Left ventricle myocardium inferior (tissue), 1 donor: Measurements from ENCODE around the gene AFF1. TPM values are rescaled to one million over a fixed set of nuclear protein-coding genes. Genes with fewer than 3 reads are reported as not detected.

Experiments
- DNase-seq: peaks from one replicate; pipeline ENCODE4 v3.0.0-alpha.2; 2020
- H3K27ac ChIP-seq: fragments of 200-600 bp; replicated peaks from 2 replicates; pipeline ENCODE4 v1.8.0; 2021
- H3K27me3 ChIP-seq: fragments of 200-600 bp; 2 replicates; pipeline ENCODE4 v1.8.0; 2021; ENCODE audit warnings: low read depth
- H3K36me3 ChIP-seq: fragments of 200-600 bp; 2 replicates; pipeline ENCODE4 v1.8.0; 2021
- H3K4me1 ChIP-seq: fragments of 200-600 bp; 2 replicates; pipeline ENCODE4 v1.8.0; 2021
- H3K4me3 ChIP-seq: fragments of 200-600 bp; 2 replicates; pipeline ENCODE4 v1.8.0; 2021; ENCODE audit warnings: mild to moderate bottlenecking, moderate library complexity
- H3K9me3 ChIP-seq: fragments of 200-600 bp; replicated peaks from 2 replicates; pipeline ENCODE4 v1.8.0; 2021
- intact Hi-C: fragments of 100-400 bp; cut with micrococcal nuclease; formaldehyde crosslinking; loops from one replicate; pipeline ENCODE4 v1.11.0; 2022
- total RNA-seq: library from RNA; stranded (reverse); fragmentation: NEBNext Ultra II Directional; extraction: Animal tissue kit (Norgen Biotek cat#: 25700); gene quantifications from one replicate; pipeline ENCODE4 v1.2.1, GENCODE V29; 2021
- TF ChIP-seq, protein P1 (sequence below): fragments of 200-600 bp; IDR thresholded peaks from 2 replicates; pipeline ENCODE4 v1.8.0; 2021; ENCODE audit warnings: antibody characterized with exemption, mild to moderate bottlenecking, borderline replicate concordance
- donor health status: DM: no; HTN: yes; CAD: no; lungs with severe emphysema.

Gene AFF1
- total RNA-seq, 1 donor from 2014 or later, result 67.9 TPM

DNA sequence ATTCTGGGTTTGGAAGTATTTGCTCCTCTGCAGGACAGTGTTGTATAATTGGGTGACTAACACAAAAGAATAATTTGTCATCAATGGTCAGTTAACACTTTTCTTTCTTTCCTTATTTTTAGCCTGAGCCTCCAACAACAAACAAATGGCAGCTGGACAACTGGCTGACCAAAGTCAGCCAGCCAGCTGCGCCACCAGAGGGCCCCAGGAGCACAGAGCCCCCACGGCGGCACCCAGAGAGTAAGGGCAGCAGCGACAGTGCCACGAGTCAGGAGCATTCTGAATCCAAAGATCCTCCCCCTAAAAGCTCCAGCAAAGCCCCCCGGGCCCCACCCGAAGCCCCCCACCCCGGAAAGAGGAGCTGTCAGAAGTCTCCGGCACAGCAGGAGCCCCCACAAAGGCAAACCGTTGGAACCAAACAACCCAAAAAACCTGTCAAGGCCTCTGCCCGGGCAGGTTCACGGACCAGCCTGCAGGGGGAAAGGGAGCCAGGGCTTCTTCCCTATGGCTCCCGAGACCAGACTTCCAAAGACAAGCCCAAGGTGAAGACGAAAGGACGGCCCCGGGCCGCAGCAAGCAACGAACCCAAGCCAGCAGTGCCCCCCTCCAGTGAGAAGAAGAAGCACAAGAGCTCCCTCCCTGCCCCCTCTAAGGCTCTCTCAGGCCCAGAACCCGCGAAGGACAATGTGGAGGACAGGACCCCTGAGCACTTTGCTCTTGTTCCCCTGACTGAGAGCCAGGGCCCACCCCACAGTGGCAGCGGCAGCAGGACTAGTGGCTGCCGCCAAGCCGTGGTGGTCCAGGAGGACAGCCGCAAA lies 179.6 kb downstream of the AFF1 start:
- Histone ChIP-seq H3K9me3 (no peaks in the 10 kb centered on the region), H3K4me3 (no peak overlapping the region), H3K36me3 (peaks cover 77% of the 10 kb centered on the region), H3K27me3 (no peaks in the 10 kb centered on the region), H3K4me1 (peaks cover 54% of the 10 kb centered on the region), H3K27ac (peak overlapping the region; percentile 15)
- TF ChIP-seq, protein P1, sequence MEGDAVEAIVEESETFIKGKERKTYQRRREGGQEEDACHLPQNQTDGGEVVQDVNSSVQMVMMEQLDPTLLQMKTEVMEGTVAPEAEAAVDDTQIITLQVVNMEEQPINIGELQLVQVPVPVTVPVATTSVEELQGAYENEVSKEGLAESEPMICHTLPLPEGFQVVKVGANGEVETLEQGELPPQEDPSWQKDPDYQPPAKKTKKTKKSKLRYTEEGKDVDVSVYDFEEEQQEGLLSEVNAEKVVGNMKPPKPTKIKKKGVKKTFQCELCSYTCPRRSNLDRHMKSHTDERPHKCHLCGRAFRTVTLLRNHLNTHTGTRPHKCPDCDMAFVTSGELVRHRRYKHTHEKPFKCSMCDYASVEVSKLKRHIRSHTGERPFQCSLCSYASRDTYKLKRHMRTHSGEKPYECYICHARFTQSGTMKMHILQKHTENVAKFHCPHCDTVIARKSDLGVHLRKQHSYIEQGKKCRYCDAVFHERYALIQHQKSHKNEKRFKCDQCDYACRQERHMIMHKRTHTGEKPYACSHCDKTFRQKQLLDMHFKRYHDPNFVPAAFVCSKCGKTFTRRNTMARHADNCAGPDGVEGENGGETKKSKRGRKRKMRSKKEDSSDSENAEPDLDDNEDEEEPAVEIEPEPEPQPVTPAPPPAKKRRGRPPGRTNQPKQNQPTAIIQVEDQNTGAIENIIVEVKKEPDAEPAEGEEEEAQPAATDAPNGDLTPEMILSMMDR, result peak; percentile 55
- intact Hi-C loops, result no loop called here
- no peak for DNase-seq

DNA sequence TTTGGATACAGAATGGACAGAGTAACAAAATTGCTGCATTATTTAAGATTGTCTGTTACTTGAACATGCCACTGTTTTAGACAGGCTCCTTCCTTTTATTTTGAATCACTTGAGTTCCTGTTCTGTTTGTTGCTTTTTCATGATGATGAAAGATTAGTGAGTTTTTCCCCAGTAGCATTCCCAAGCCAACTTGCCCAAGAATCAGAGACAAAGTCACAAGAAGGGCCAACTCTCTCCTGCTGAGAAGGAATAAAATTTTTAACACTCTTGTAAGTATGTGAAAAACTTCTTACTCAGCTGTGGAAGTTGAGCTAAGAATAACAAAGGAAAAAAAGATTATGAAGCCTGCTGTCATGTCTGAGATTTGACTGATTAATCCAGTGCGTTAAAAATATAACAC lies 181.4 kb downstream of the AFF1 start:
- H3K27ac ChIP-seq, result peak overlapping the region; percentile 86
- no peak for DNase-seq
- H3K4me1 ChIP-seq, result peaks cover 63% of the 10 kb centered on the region
- no peak overlapping the region for H3K4me3 ChIP-seq
- H3K27me3 ChIP-seq, result no peaks in the 10 kb centered on the region
- H3K9me3 ChIP-seq, result no peaks in the 10 kb centered on the region
- H3K36me3 ChIP-seq, result peaks cover 76% of the 10 kb centered on the region
- intact Hi-C loops, result no loop called here
- TF ChIP-seq, protein P1, result no peak

DNA sequence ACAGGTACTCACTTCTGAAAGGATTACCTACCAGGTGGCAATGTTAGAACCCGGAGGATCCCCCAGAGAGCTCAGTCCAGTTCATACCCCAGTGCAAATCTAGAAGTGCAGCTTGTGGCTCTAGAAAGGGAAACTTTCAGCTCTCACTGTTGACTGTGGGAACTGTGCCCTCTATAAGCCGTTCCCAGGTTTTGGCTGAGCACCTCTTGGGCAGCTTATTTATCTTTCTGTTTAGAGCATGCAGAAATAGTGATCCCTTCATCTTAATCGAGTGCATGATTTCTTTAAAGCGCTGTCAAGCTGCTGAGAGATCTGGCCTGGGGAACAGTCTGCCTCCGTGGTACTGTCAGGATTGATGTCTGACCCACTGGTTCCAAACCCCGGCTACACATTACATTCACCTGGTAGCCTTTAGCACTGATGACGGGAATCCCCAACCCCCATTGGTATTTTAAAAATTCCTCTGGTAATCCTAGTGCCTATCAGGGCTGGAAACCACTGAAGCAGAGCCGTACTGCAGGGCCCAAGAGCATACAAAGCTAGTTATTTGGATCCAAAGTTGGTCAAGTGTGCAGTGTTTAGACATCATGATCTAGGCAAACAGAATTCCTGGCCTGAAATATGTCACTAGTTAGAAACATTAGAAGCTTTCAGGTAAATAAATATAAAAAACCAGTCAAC lies 182.4 kb downstream of the AFF1 start:
- Histone ChIP-seq H3K27me3 (no peaks in the 10 kb centered on the region), H3K4me1 (peaks cover 67% of the 10 kb centered on the region), H3K27ac (peak overlapping the region; percentile 86), H3K36me3 (peaks cover 69% of the 10 kb centered on the region), H3K4me3 (no peak overlapping the region), H3K9me3 (no peaks in the 10 kb centered on the region)
- DNase-seq, result no peak
- intact Hi-C loops, result no loop called here
- TF ChIP-seq, protein P1, result no peak

DNA sequence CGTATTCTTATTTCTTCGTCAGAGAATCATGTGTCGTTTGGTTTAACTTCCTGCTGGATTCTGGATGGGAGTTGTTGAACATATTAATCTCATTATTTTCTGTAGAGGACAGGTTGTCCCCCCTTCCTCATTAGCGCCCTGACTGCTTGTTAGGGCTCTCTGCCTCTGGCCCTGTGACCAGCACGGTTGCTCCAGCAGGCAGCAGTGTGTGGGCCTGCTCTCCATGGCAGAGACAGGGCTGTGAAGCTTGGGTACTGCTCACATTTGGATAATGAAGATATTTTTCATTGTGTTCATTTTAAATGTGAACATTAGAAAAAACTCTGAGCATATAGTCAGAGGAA lies 182.9 kb downstream of the AFF1 start:
- Histone ChIP-seq H3K9me3 (no peaks in the 10 kb centered on the region), H3K27me3 (no peaks in the 10 kb centered on the region), H3K4me3 (no peak overlapping the region), H3K36me3 (peaks cover 64% of the 10 kb centered on the region), H3K4me1 (peaks cover 72% of the 10 kb centered on the region), H3K27ac (peak overlapping the region; percentile 86)
- TF ChIP-seq, protein P1, result no peak
- DNase-seq, result no peak
- intact Hi-C loops, result no loop called here

DNA sequence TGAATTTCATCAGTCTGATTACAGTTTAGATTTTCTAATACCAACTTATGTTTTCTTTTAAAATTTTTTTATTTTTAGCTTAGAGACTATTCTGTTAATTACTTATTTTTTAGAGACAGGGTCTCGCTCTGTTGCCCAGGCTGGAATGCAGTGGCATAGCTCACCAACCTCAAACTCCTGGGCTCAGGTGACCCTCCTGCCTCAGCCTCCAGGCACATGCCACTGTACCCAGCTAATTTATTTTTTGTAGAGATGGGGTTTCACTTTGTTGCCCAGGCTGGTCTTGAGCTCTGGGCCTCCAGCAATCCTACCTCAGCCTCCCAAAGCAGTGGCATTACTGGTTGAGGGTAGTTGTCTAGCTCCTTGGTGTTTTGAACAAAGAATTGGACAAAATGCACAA lies 183.6 kb downstream of the AFF1 start:
- TF ChIP-seq, protein P1, result no peak
- Histone ChIP-seq H3K36me3 (peaks cover 56% of the 10 kb centered on the region), H3K27me3 (no peaks in the 10 kb centered on the region), H3K27ac (peak overlapping the region; percentile 86), H3K4me1 (peaks cover 79% of the 10 kb centered on the region), H3K9me3 (no peaks in the 10 kb centered on the region), H3K4me3 (no peak overlapping the region)
- intact Hi-C loops, result no loop called here
- DNase-seq, result no peak
